ENCODE results near the gene CUL7. TPM values are rescaled to one million over a fixed set of nuclear protein-coding genes. Genes with fewer than 3 reads are reported as not detected.

CUL7 gene
- total and polyA plus RNA-seq, 2 of the 8 experiments (the other 6 are each of a cell fraction or from before 2014, with no cell fraction given): 10.8 to 15.0 TPM

GRCh38 chr6:43005844-43006243 lies 47.8 kb downstream of the CUL7 start (continued):
- no peak for TF ChIP-seq CHD7 (IDR thresholded peaks at IDR 0.05; ENCODE audit: insufficient replicate concordance, low read length)
- TF ChIP-seq KDM4A (IDR thresholded peaks at IDR 0.05; ENCODE audit: low read depth, low read length, severe bottlenecking): no peak
- no peak for TF ChIP-seq USF2 (IDR thresholded peaks at IDR 0.05; ENCODE audit: low read length)
- TF ChIP-seq TBP (IDR thresholded peaks at IDR 0.05; ENCODE audit: low read depth, low read length): no peak
- TF ChIP-seq TCF12 (IDR thresholded peaks at IDR 0.05; ENCODE audit: low read depth, low read length): no peak
- TF ChIP-seq CREB1 (IDR thresholded peaks at IDR 0.05): no peak
- no peak for TF ChIP-seq ATF3 (IDR thresholded peaks at IDR 0.05; ENCODE audit: insufficient read depth, low read depth, low read length)
- TF ChIP-seq KDM1A (IDR thresholded peaks at IDR 0.05; ENCODE audit: borderline replicate concordance, low read length): no peak
- no peak for TF ChIP-seq CTBP2 (IDR thresholded peaks at IDR 0.05; ENCODE audit: borderline replicate concordance, insufficient read depth, insufficient read length, low read length)
- TF ChIP-seq SIRT6 (IDR thresholded peaks at IDR 0.05; ENCODE audit: low read length): no peak
- no peak for TF ChIP-seq HDAC6 (IDR thresholded peaks at IDR 0.05; ENCODE audit: low read depth, low read length)
